ENCODE data around the gene HMBS.

GRCh38 chr11:119110439-119110838 is 25.8 kb downstream of the HMBS start:
- TF ChIP-seq CTCF (IDR thresholded peaks at IDR 0.05) (no peak), POLR2A (IDR thresholded peaks at IDR 0.05) (no peak)

Measured in uterus (tissue), 2 donors.